Superior temporal gyrus (tissue), 1 donor: Measurements from ENCODE around the gene GPR55.

Source experiments
- DNase-seq: peaks from one replicate; pipeline ENCODE4 v3.0.0-alpha.2; 2016; ENCODE audit errors: extremely low spot score

The GPR55 gene

GRCh38 chr2:230919240-230919639 lies 5.8 kb downstream of the GPR55 start:
- no peak for DNase-seq

- no peak for DNase-seq
Measured at GRCh38 chr2:230916218-230916617, 8.8 kb downstream of the GPR55 start.

GRCh38 chr2:230915319-230915718 lies 9.7 kb downstream of the GPR55 start:
- no peak for DNase-seq

GRCh38 chr2:230914886-230915285 lies 10.2 kb downstream of the GPR55 start:
- no peak for DNase-seq

GRCh38 chr2:230913406-230914143 lies 11.5 kb downstream of the GPR55 start:
- peak; percentile 62 for DNase-seq

- no peak for DNase-seq
Measured at GRCh38 chr2:230912724-230913123, 12.3 kb downstream of the GPR55 start.

GRCh38 chr2:230912046-230912445 lies 13.0 kb downstream of the GPR55 start:
- DNase-seq, result no peak

- no peak for DNase-seq
Measured at GRCh38 chr2:230910546-230911177, 14.4 kb downstream of the GPR55 start.

GRCh38 chr2:230909841-230910545 lies 15.0 kb downstream of the GPR55 start:
- no peak for DNase-seq

- no peak for DNase-seq
Measured at GRCh38 chr2:230908595-230909191, 16.3 kb downstream of the GPR55 start.

- DNase-seq, result no peak
Measured at GRCh38 chr2:230908092-230908594, 16.9 kb downstream of the GPR55 start.

GRCh38 chr2:230907361-230908091 lies 17.5 kb downstream of the GPR55 start:
- DNase-seq, result no peak

- no peak for DNase-seq
Measured at GRCh38 chr2:230906471-230907230, 18.4 kb downstream of the GPR55 start.

- DNase-seq, result no peak
Measured at GRCh38 chr2:230905448-230906421, 19.3 kb downstream of the GPR55 start.

GRCh38 chr2:230904856-230905447 lies 20.1 kb downstream of the GPR55 start:
- DNase-seq, result no peak

GRCh38 chr2:230903231-230904150 lies 21.6 kb downstream of the GPR55 start:
- DNase-seq, result no peak

- peak; percentile 47 for DNase-seq
Measured at GRCh38 chr2:230902180-230902899, 22.7 kb downstream of the GPR55 start.
